Mesothelial cell of epicardium (in vitro differentiated cells): ENCODE data around the gene CD84. TPM values are rescaled to one million over a fixed set of nuclear protein-coding genes. Genes with fewer than 3 reads are reported as not detected.

ENCODE experiments used
- DNase-seq, 2 experiments: peaks; one replicate each; pipeline ENCODE4 v3.0.0; 2021; ENCODE audit warnings: low spot score in 2 of 2; ENCODE audit not compliant: unreplicated experiment in 2 of 2
- H3K27ac Mint-ChIP-seq: 2 replicates; pipeline ENCODE4 v1.8.0; 2021; ENCODE audit warnings: mixed read lengths
- H3K27me3 Mint-ChIP-seq: 2 replicates; pipeline ENCODE4 v1.8.0; 2021; ENCODE audit warnings: low read depth, mixed read lengths
- H3K36me3 Mint-ChIP-seq: 2 replicates; pipeline ENCODE4 v1.8.0; 2021; ENCODE audit warnings: mixed read lengths
- H3K4me1 Mint-ChIP-seq: 2 replicates; pipeline ENCODE4 v1.8.0; 2021; ENCODE audit warnings: mixed read lengths
- H3K4me3 Mint-ChIP-seq: 2 replicates; pipeline ENCODE4 v1.8.0; 2021; ENCODE audit warnings: mild to moderate bottlenecking, moderate library complexity, mixed read lengths
- H3K9me3 Mint-ChIP-seq: 2 replicates; pipeline ENCODE4 v1.8.0; 2021; ENCODE audit warnings: mixed read lengths
- CTCF ChIP-seq: fragments of 200-600 bp; sonication (generic); IDR thresholded peaks from one replicate; pipeline ENCODE4 v1.5.0; 2021; ENCODE audit warnings: antibody characterized with exemption; ENCODE audit not compliant: unreplicated experiment
- total RNA-seq: library from RNA; stranded (reverse); gene quantifications from 3 replicates; pipeline ENCODE4 v1.2.1, GENCODE V29; 2021

CD84 gene
- total RNA-seq, 1 donor from 2014 or later = not detected

GRCh38 chr1:160544647-160545046 is 34.6 kb downstream of the CD84 start:
- TF ChIP-seq CTCF = peak; percentile 28
- DNase-seq = no peak

GRCh38 chr1:160542303-160542945 is 36.9 kb downstream of the CD84 start:
- no peaks in the 10 kb centered on the region for H3K9me3 Mint-ChIP-seq
- H3K4me3 Mint-ChIP-seq = no peak overlapping the region
- DNase-seq = no peak
- H3K27me3 Mint-ChIP-seq = no peaks in the 10 kb centered on the region
- no peaks in the 10 kb centered on the region for H3K36me3 Mint-ChIP-seq
- H3K4me1 Mint-ChIP-seq = peaks cover 27% of the 10 kb centered on the region
- no peak for TF ChIP-seq CTCF
- peak overlapping the region; percentile 35 for H3K27ac Mint-ChIP-seq

More at GRCh38 chr1:160544647-160545046, 34.6 kb downstream of the CD84 start:
- Mint-ChIP-seq H3K27me3 (peaks cover 9% of the 10 kb centered on the region), H3K9me3 (no peaks in the 10 kb centered on the region), H3K4me3 (no peak overlapping the region), H3K36me3 (no peaks in the 10 kb centered on the region), H3K4me1 (peaks cover 26% of the 10 kb centered on the region), H3K27ac (no peak overlapping the region)

- H3K36me3 Mint-ChIP-seq = no peaks in the 10 kb centered on the region
- no peak for DNase-seq
- H3K9me3 Mint-ChIP-seq = peaks cover 1% of the 10 kb centered on the region
Measured at GRCh38 chr1:160541622-160542302, 37.5 kb downstream of the CD84 start.

GRCh38 chr1:160540859-160541233 is 38.5 kb downstream of the CD84 start:
- Mint-ChIP-seq H3K4me3 (no peak overlapping the region), H3K4me1 (peaks cover 27% of the 10 kb centered on the region)

More at GRCh38 chr1:160541622-160542302, 37.5 kb downstream of the CD84 start:
- H3K27me3 Mint-ChIP-seq = no peaks in the 10 kb centered on the region
- TF ChIP-seq CTCF = no peak
- peak overlapping the region; percentile 3 for H3K27ac Mint-ChIP-seq
- H3K4me1 Mint-ChIP-seq = peaks cover 27% of the 10 kb centered on the region
- H3K4me3 Mint-ChIP-seq = no peak overlapping the region

More at GRCh38 chr1:160540859-160541233, 38.5 kb downstream of the CD84 start:
- no peaks in the 10 kb centered on the region for H3K27me3 Mint-ChIP-seq
- H3K9me3 Mint-ChIP-seq = peaks cover 11% of the 10 kb centered on the region
- H3K27ac Mint-ChIP-seq = peak overlapping the region; percentile 3
- TF ChIP-seq CTCF = no peak
- H3K36me3 Mint-ChIP-seq = no peaks in the 10 kb centered on the region
- no peak for DNase-seq
